Activated B cell treated with CpG ODN at 0.5 μM for 24 hours (primary cell): ENCODE data around the gene SCIN. TPM values are rescaled to one million over a fixed set of nuclear protein-coding genes. Genes with fewer than 3 reads are reported as not detected.

Experiments
- ATAC-seq: fragments of 200-7000 bp; cut with Tn5 transposase; one replicate; pipeline ENCODE4 v1.10.0; 2021; ENCODE audit warnings: low read depth, mild to moderate bottlenecking, moderate library complexity
- CTCF ChIA-PET: fragments of 350-600 bp; sonication (Branson Sonifier 250); formaldehyde crosslinking; loops from one replicate; lab custom pipeline; 2021; ENCODE audit warnings: antibody characterized with exemption; lab: Charles Lee
- POLR2A ChIA-PET: fragments of 350-600 bp; sonication (Branson Sonifier 250); formaldehyde crosslinking; loops from one replicate; lab custom pipeline; 2021; ENCODE audit warnings: antibody characterized with exemption; lab: Charles Lee
- DNase-seq: peaks from one replicate; pipeline ENCODE4 v3.0.0; 2022
- H3K27ac Mint-ChIP-seq: one replicate; pipeline ENCODE4 v1.8.0; 2020; ENCODE audit warnings: mixed read lengths
- H3K27me3 Mint-ChIP-seq: one replicate; pipeline ENCODE4 v1.8.0; 2021; ENCODE audit warnings: mixed read lengths
- H3K36me3 Mint-ChIP-seq: one replicate; pipeline ENCODE4 v1.8.0; 2021; ENCODE audit warnings: low read depth, mixed read lengths
- H3K4me1 Mint-ChIP-seq: one replicate; pipeline ENCODE4 v1.8.0; 2021; ENCODE audit warnings: mixed read lengths
- H3K4me3 Mint-ChIP-seq: one replicate; pipeline ENCODE4 v1.8.0; 2020; ENCODE audit warnings: mild to moderate bottlenecking, mixed read lengths
- H3K9me3 Mint-ChIP-seq: one replicate; pipeline ENCODE4 v1.8.0; 2020; ENCODE audit warnings: mixed read lengths
- CTCF ChIP-seq: fragments of 200-600 bp; IDR thresholded peaks from one replicate; pipeline ENCODE4 v1.8.0; 2022; ENCODE audit warnings: antibody characterized with exemption, mild to moderate bottlenecking
- intact Hi-C: fragments of 100-400 bp; cut with micrococcal nuclease; formaldehyde crosslinking; loops from one replicate; pipeline ENCODE4 v1.15.1; 2024
- total RNA-seq: library from RNA; stranded (reverse); gene quantifications from 2 replicates; pipeline ENCODE4 v1.2.3, GENCODE V29; 2022

Gene SCIN
- total RNA-seq, 1 donor from 2014 or later, result not detected

- DNase-seq (no peak), ATAC-seq (no peak)
- no peak for TF ChIP-seq CTCF
- Mint-ChIP-seq H3K4me1 (no peaks in the 10 kb centered on the region), H3K27me3 (peaks cover under 1% of the 10 kb centered on the region), H3K9me3 (no peaks in the 10 kb centered on the region), H3K27ac (no peak overlapping the region), H3K36me3 (no peaks in the 10 kb centered on the region), H3K4me3 (no peak overlapping the region)
- intact Hi-C loops, result loop anchor here (5.0 kb wide), 1 partner anchor 98 kb away; no protein-coding TSS in a partner anchor
- ChIA-PET POLR2A (no interaction called here), CTCF (no interaction called here)
These were observed 49.9 kb downstream of the SCIN start for GRCh38 chr7:12620371-12620770.

- peaks cover 5% of the 10 kb centered on the region for H3K27me3 Mint-ChIP-seq
- no peaks in the 10 kb centered on the region for H3K4me1 Mint-ChIP-seq
- DNase-seq (no peak), ATAC-seq (no peak)
- POLR2A ChIA-PET, result no interaction called here
- no peak for TF ChIP-seq CTCF
- H3K36me3 Mint-ChIP-seq, result no peaks in the 10 kb centered on the region
- CTCF ChIA-PET, result interaction anchor here (1.1 to 1.2 kb wide), 2 partner anchors 43 to 98 kb away, joined by 4 to 9 read pairs; no protein-coding TSS in a partner anchor
- intact Hi-C loops, result loop anchor here (5.0 kb wide), 1 partner anchor 101 kb away; no protein-coding TSS in a partner anchor
- H3K27ac Mint-ChIP-seq, result no peak overlapping the region
- H3K9me3 Mint-ChIP-seq, result no peaks in the 10 kb centered on the region
- H3K4me3 Mint-ChIP-seq, result no peak overlapping the region
These were observed 52.7 kb downstream of the SCIN start for GRCh38 chr7:12623223-12623622.

GRCh38 chr7:12623885-12624498, 53.5 kb downstream of the SCIN start:
- H3K4me3 Mint-ChIP-seq, result no peak overlapping the region
- no peak for TF ChIP-seq CTCF
- no peak for DNase-seq
- ChIA-PET CTCF (interaction anchor here (1.1 to 1.2 kb wide), 2 partner anchors 44 to 99 kb away, joined by 4 to 9 read pairs; no protein-coding TSS in a partner anchor), POLR2A (no interaction called here)
- ATAC-seq, result no peak
- H3K27ac Mint-ChIP-seq, result no peak overlapping the region
- H3K4me1 Mint-ChIP-seq, result no peaks in the 10 kb centered on the region
- peaks cover 5% of the 10 kb centered on the region for H3K27me3 Mint-ChIP-seq
- intact Hi-C loops, result loop anchor here (5.0 kb wide), 1 partner anchor 102 kb away; no protein-coding TSS in a partner anchor
- H3K9me3 Mint-ChIP-seq, result no peaks in the 10 kb centered on the region
- no peaks in the 10 kb centered on the region for H3K36me3 Mint-ChIP-seq

GRCh38 chr7:12625836-12626235, 55.3 kb downstream of the SCIN start:
- H3K4me3 Mint-ChIP-seq, result no peak overlapping the region
- H3K9me3 Mint-ChIP-seq, result no peaks in the 10 kb centered on the region
- no peak overlapping the region for H3K27ac Mint-ChIP-seq
- CTCF ChIA-PET, result no interaction called here
- no peaks in the 10 kb centered on the region for H3K36me3 Mint-ChIP-seq
- intact Hi-C loops, result no loop called here
- POLR2A ChIA-PET, result no interaction called here
- ATAC-seq, result no peak
- TF ChIP-seq CTCF, result no peak
- peaks cover 5% of the 10 kb centered on the region for H3K27me3 Mint-ChIP-seq
- no peak for DNase-seq
- no peaks in the 10 kb centered on the region for H3K4me1 Mint-ChIP-seq

- intact Hi-C loops, result no loop called here
- CTCF ChIA-PET, result no interaction called here
- H3K27ac Mint-ChIP-seq, result no peak overlapping the region
- no peak for ATAC-seq
- H3K9me3 Mint-ChIP-seq, result no peaks in the 10 kb centered on the region
- no peak for TF ChIP-seq CTCF
- no peaks in the 10 kb centered on the region for H3K36me3 Mint-ChIP-seq
- POLR2A ChIA-PET, result no interaction called here
- no peak overlapping the region for H3K4me3 Mint-ChIP-seq
- no peaks in the 10 kb centered on the region for H3K4me1 Mint-ChIP-seq
- peaks cover 7% of the 10 kb centered on the region for H3K27me3 Mint-ChIP-seq
- DNase-seq, result no peak
These were observed 59.4 kb downstream of the SCIN start for GRCh38 chr7:12629816-12630512.
